CD4-positive, alpha-beta T cell (primary cell): ENCODE results near the gene CGNL1. TPM values are rescaled to one million over a fixed set of nuclear protein-coding genes. Genes with fewer than 3 reads are reported as not detected.

Experiments used
- ATAC-seq: fragments of 200-7000 bp; cut with Tn5 transposase; one replicate; pipeline ENCODE4 v1.10.0; 2022; ENCODE audit warnings: mild to moderate bottlenecking; ENCODE audit not compliant: poor library complexity
- CTCF ChIA-PET: fragments of 350-600 bp; sonication (Branson Sonifier 250); formaldehyde crosslinking; loops from one replicate; lab custom pipeline; 2021; ENCODE audit warnings: antibody characterized with exemption, inconsistent platforms; lab: Charles Lee
- POLR2A ChIA-PET: fragments of 350-600 bp; sonication (Branson Sonifier 250); formaldehyde crosslinking; loops from one replicate; lab custom pipeline; 2021; ENCODE audit warnings: antibody characterized with exemption, inconsistent platforms; lab: Charles Lee
- DNase-seq, 14 experiments: peaks; one replicate each; pipeline ENCODE4 v3.0.0-alpha.2; 2013 to 2020; ENCODE audit warnings: mixed read lengths in 2 of 14
- H3K27ac ChIP-seq, 2 donors: one replicate each; pipeline versions ENCODE4 v1.5.1 to v1.7.0; 2013; ENCODE audit warnings: low read length in 2 of 2, low read depth in 1 of 2, mild to moderate bottlenecking in 1 of 2
- H3K27me3 ChIP-seq, 2 experiments: 1 replicate in 1 of 2; 2 replicates in 1 of 2; pipeline versions ENCODE4 v1.6.1 to v1.7.0; 2013; ENCODE audit warnings: low read length in 2 of 2, control low read depth in 1 of 2, mild to moderate bottlenecking in 1 of 2, moderate library complexity in 1 of 2; ENCODE audit not compliant: insufficient read depth in 2 of 2, control insufficient read depth in 1 of 2
- H3K36me3 ChIP-seq: one replicate; pipeline ENCODE4 v1.6.1; 2013; ENCODE audit warnings: low read length, control low read depth; ENCODE audit not compliant: insufficient read depth
- H3K4me1 ChIP-seq: one replicate; pipeline ENCODE4 v1.6.1; 2013; ENCODE audit warnings: low read length, control low read depth; ENCODE audit not compliant: insufficient read depth
- H3K4me3 ChIP-seq: one replicate; pipeline ENCODE4 v1.5.1; 2013; ENCODE audit warnings: mild to moderate bottlenecking, low read length, moderate library complexity
- H3K9me3 ChIP-seq, 2 experiments: 1 replicate in 1 of 2; 2 replicates in 1 of 2; pipeline versions ENCODE4 v1.6.1 to v1.7.0; 2013; ENCODE audit warnings: low read length in 2 of 2, mild to moderate bottlenecking in 2 of 2, control low read depth in 1 of 2, moderate library complexity in 1 of 2; ENCODE audit not compliant: control insufficient read depth in 1 of 2, insufficient read depth in 1 of 2
- H3K27ac Mint-ChIP-seq: one replicate; pipeline ENCODE4 v1.8.0; 2020; ENCODE audit warnings: mixed read lengths
- H3K27me3 Mint-ChIP-seq: one replicate; pipeline ENCODE4 v1.8.0; 2021; ENCODE audit warnings: mixed read lengths
- H3K36me3 Mint-ChIP-seq: one replicate; pipeline ENCODE4 v1.8.0; 2021; ENCODE audit warnings: low read depth, mixed read lengths
- H3K4me1 Mint-ChIP-seq: one replicate; pipeline ENCODE4 v1.8.0; 2021; ENCODE audit warnings: low read depth, mixed read lengths
- H3K4me3 Mint-ChIP-seq: one replicate; pipeline ENCODE4 v1.8.0; 2020; ENCODE audit warnings: mild to moderate bottlenecking, mixed read lengths
- H3K9me3 Mint-ChIP-seq: one replicate; pipeline ENCODE4 v1.8.0; 2020; ENCODE audit warnings: mixed read lengths
- CTCF ChIP-seq: fragments of 200-600 bp; IDR thresholded peaks from one replicate; pipeline ENCODE4 v1.8.0; 2022; ENCODE audit warnings: antibody characterized with exemption, mild to moderate bottlenecking
- intact Hi-C, 2 experiments: fragments of 100-400 bp; cut with DNase I in 1 of 2; cut with micrococcal nuclease in 1 of 2; formaldehyde crosslinking; loops; one replicate each; pipeline versions ENCODE4 v1.15.1 to v1.9.0; 2023 to 2025; cut with DNase I, micrococcal nuclease
- total RNA-seq, 174 experiments: library from RNA in 2 of 174; stranded (reverse) in 2 of 174; gene quantifications; one replicate each; pipeline ENCODE4 v1.2.3 and lab custom pipeline; 2021 to 2026

The CGNL1 gene
- total RNA-seq, 2 experiments from 2014 or later = not detected

- DNase-seq (no peak), ATAC-seq (no peak)
- H3K27ac ChIP-seq = no peak overlapping the region
- ChIA-PET CTCF (interaction anchor here (1.0 kb wide), 1 partner anchor 43 kb away, joined by 3 read pairs; no protein-coding TSS in a partner anchor), POLR2A (no interaction called here)
- H3K4me3 Mint-ChIP-seq = no peak overlapping the region
- intact Hi-C loops = no loop called here
- no peak for TF ChIP-seq CTCF
- no peaks in the 10 kb centered on the region for H3K36me3 Mint-ChIP-seq
- H3K9me3 ChIP-seq = no peaks in the 10 kb centered on the region
- H3K36me3 ChIP-seq = no peaks in the 10 kb centered on the region
- H3K27ac Mint-ChIP-seq = no peak overlapping the region
- H3K9me3 Mint-ChIP-seq = no peaks in the 10 kb centered on the region
- peaks cover 5% of the 10 kb centered on the region for H3K27me3 Mint-ChIP-seq
- H3K27me3 ChIP-seq = peaks cover 0 to 2% of the 10 kb centered on the region in 2 experiments
- no peaks in the 10 kb centered on the region for H3K4me1 Mint-ChIP-seq
- H3K4me1 ChIP-seq = no peaks in the 10 kb centered on the region
- H3K4me3 ChIP-seq = no peak overlapping the region
Measured at GRCh38 chr15:57551715-57552677, 175.7 kb downstream of the CGNL1 start.

- ATAC-seq (no peak), DNase-seq (no peak)
- Histone ChIP-seq H3K27me3 (peaks cover 0 to 2% of the 10 kb centered on the region in 2 experiments), H3K27ac (no peak overlapping the region), H3K4me1 (no peaks in the 10 kb centered on the region), H3K4me3 (no peak overlapping the region), H3K36me3 (no peaks in the 10 kb centered on the region), H3K9me3 (no peaks in the 10 kb centered on the region)
- no peak overlapping the region for H3K4me3 Mint-ChIP-seq
- H3K4me1 Mint-ChIP-seq = no peaks in the 10 kb centered on the region
- H3K9me3 Mint-ChIP-seq = no peaks in the 10 kb centered on the region
- no peak overlapping the region for H3K27ac Mint-ChIP-seq
- no peaks in the 10 kb centered on the region for H3K36me3 Mint-ChIP-seq
- no peak for TF ChIP-seq CTCF
- H3K27me3 Mint-ChIP-seq = peaks cover 5% of the 10 kb centered on the region
- ChIA-PET POLR2A (no interaction called here), CTCF (no interaction called here)
- intact Hi-C loops = no loop called here
Measured at GRCh38 chr15:57552678-57553334, 176.5 kb downstream of the CGNL1 start.

GRCh38 chr15:57553526-57553925 is 177.2 kb downstream of the CGNL1 start:
- H3K4me3 ChIP-seq = no peak overlapping the region
- ATAC-seq (no peak), DNase-seq (no peak)
- no peaks in the 10 kb centered on the region for H3K9me3 ChIP-seq
- CTCF ChIA-PET = no interaction called here
- no peaks in the 10 kb centered on the region for H3K36me3 ChIP-seq
- no peaks in the 10 kb centered on the region for H3K4me1 ChIP-seq
- no peak overlapping the region for H3K27ac ChIP-seq
- H3K27ac Mint-ChIP-seq = no peak overlapping the region
- TF ChIP-seq CTCF = no peak
- H3K27me3 Mint-ChIP-seq = peaks cover 5% of the 10 kb centered on the region
- H3K9me3 Mint-ChIP-seq = no peaks in the 10 kb centered on the region
- intact Hi-C loops = no loop called here
- peaks cover 0 to 2% of the 10 kb centered on the region in 2 experiments for H3K27me3 ChIP-seq
- POLR2A ChIA-PET = no interaction called here
- H3K4me3 Mint-ChIP-seq = no peak overlapping the region
- H3K36me3 Mint-ChIP-seq = no peaks in the 10 kb centered on the region
- H3K4me1 Mint-ChIP-seq = no peaks in the 10 kb centered on the region
